Activated CD4-positive, alpha-beta T cell treated with anti-CD3 and anti-CD28 coated beads, Interleukin-2, amount 50 U/mL, for 4 hours (primary cell): Measurements from ENCODE around the gene GALNTL6.

ENCODE experiments used
- DNase-seq, 2 experiments: peaks; one replicate each; pipeline ENCODE4 v3.0.0-alpha.2; 2020

Gene GALNTL6

GRCh38 chr4:172009446-172010230 lies 196.4 kb downstream of the GALNTL6 start:
- no peak for DNase-seq

- no peak for DNase-seq
Observed at GRCh38 chr4:172011196-172011595, 198.0 kb downstream of the GALNTL6 start.

GRCh38 chr4:172018358-172018757 lies 205.2 kb downstream of the GALNTL6 start:
- no peak for DNase-seq

GRCh38 chr4:172035562-172035961 lies 222.4 kb downstream of the GALNTL6 start:
- DNase-seq = no peak

- DNase-seq = no peak
Observed at GRCh38 chr4:172040766-172041165, 227.6 kb downstream of the GALNTL6 start.

- no peak for DNase-seq
Observed at GRCh38 chr4:172042714-172043114, 229.5 kb downstream of the GALNTL6 start.

- DNase-seq = no peak
Observed at GRCh38 chr4:172045981-172046380, 232.8 kb downstream of the GALNTL6 start.

GRCh38 chr4:172048666-172049065 lies 235.5 kb downstream of the GALNTL6 start:
- DNase-seq = no peak

GRCh38 chr4:172050911-172051310 lies 237.7 kb downstream of the GALNTL6 start:
- no peak for DNase-seq

- no peak for DNase-seq
Observed at GRCh38 chr4:172055046-172055445, 241.8 kb downstream of the GALNTL6 start.

GRCh38 chr4:172055498-172055897 lies 242.3 kb downstream of the GALNTL6 start:
- DNase-seq = no peak

GRCh38 chr4:172061204-172061603 lies 248.0 kb downstream of the GALNTL6 start:
- no peak for DNase-seq

- DNase-seq = no peak
Observed at GRCh38 chr4:172068506-172068905, 255.3 kb downstream of the GALNTL6 start.

GRCh38 chr4:172073590-172073989 lies 260.4 kb downstream of the GALNTL6 start:
- no peak for DNase-seq

GRCh38 chr4:172083272-172083671 lies 270.1 kb downstream of the GALNTL6 start:
- no peak for DNase-seq

- no peak for DNase-seq
Observed at GRCh38 chr4:172088556-172088955, 275.4 kb downstream of the GALNTL6 start.

- DNase-seq = no peak
Observed at GRCh38 chr4:172095161-172095560, 282.0 kb downstream of the GALNTL6 start.

GRCh38 chr4:172096786-172097185 lies 283.6 kb downstream of the GALNTL6 start:
- no peak for DNase-seq

- DNase-seq = no peak
Observed at GRCh38 chr4:172099376-172099775, 286.2 kb downstream of the GALNTL6 start.

GRCh38 chr4:172103456-172103855 lies 290.3 kb downstream of the GALNTL6 start:
- DNase-seq = no peak

- no peak for DNase-seq
Observed at GRCh38 chr4:172104539-172104938, 291.3 kb downstream of the GALNTL6 start.

- DNase-seq = no peak
Observed at GRCh38 chr4:172105918-172106317, 292.7 kb downstream of the GALNTL6 start.

GRCh38 chr4:172109466-172109865 lies 296.3 kb downstream of the GALNTL6 start:
- no peak for DNase-seq

- DNase-seq = no peak
Observed at GRCh38 chr4:172124656-172125308, 311.6 kb downstream of the GALNTL6 start.

GRCh38 chr4:172125443-172125842 lies 312.2 kb downstream of the GALNTL6 start:
- no peak for DNase-seq
